ENCODE measurements around the gene GID4. TPM values are rescaled to one million over a fixed set of nuclear protein-coding genes. Genes with fewer than 3 reads are reported as not detected.

The GID4 gene
- total and polyA plus RNA-seq, 8 donors, result 2.7 to 9.6 (median 5.6) TPM

- Histone ChIP-seq H3K27me3 (no peaks in the 10 kb centered on the region), H3K27ac (no peak overlapping the region), H3K4me3 (no peak overlapping the region), H3K4me1 (no peaks in the 10 kb centered on the region), H3K9me3 (no peaks in the 10 kb centered on the region), H3K36me3 (no peaks in the 10 kb centered on the region)
- ATAC-seq (no peak), FAIRE-seq (no peak), DNase-seq (no peak)
- intact Hi-C loops (cut with DNase I), result no loop called here
- 81 to 89% methylated on average over 5 of the region's 5 CpGs for WGBS, 2 donors
- no peak for TF ChIP-seq CTCF (IDR thresholded peaks at IDR 0.05)
Observed at GRCh38 chr17:18008496-18009268, 30.5 kb upstream of the GID4 start.

GRCh38 chr17:18009609-18010420, 29.4 kb upstream of the GID4 start:
- H3K27me3 ChIP-seq, result no peaks in the 10 kb centered on the region
- FAIRE-seq (no peak), ATAC-seq (no peak), DNase-seq (no peak)
- H3K36me3 ChIP-seq, result no peaks in the 10 kb centered on the region
- no peaks in the 10 kb centered on the region for H3K4me1 ChIP-seq
- H3K9me3 ChIP-seq, result no peaks in the 10 kb centered on the region
- no peak overlapping the region for H3K4me3 ChIP-seq
- intact Hi-C loops (cut with DNase I), result no loop called here
- H3K27ac ChIP-seq, result no peak overlapping the region
- no peak for TF ChIP-seq CTCF (IDR thresholded peaks at IDR 0.05)
- WGBS, 2 donors, result 82 to 90% methylated on average over 8 of the region's 8 CpGs

- no peak for DNase-seq
- no peak for TF ChIP-seq CTCF (IDR thresholded peaks at IDR 0.05)
- no peak for FAIRE-seq
- Histone ChIP-seq H3K4me3 (no peak overlapping the region), H3K27ac (no peak overlapping the region), H3K36me3 (no peaks in the 10 kb centered on the region), H3K27me3 (no peaks in the 10 kb centered on the region), H3K9me3 (no peaks in the 10 kb centered on the region), H3K4me1 (no peaks in the 10 kb centered on the region)
- WGBS, 2 donors, result 94 to 97% methylated on average over 5 of the region's 5 CpGs
- intact Hi-C loops (cut with DNase I), result no loop called here
- no peak for ATAC-seq
Observed at GRCh38 chr17:18011286-18011685, 27.9 kb upstream of the GID4 start.

GRCh38 chr17:18014006-18014405, 25.2 kb upstream of the GID4 start:
- no peak for TF ChIP-seq CTCF (IDR thresholded peaks at IDR 0.05)
- intact Hi-C loops (cut with DNase I), result no loop called here
- H3K9me3 ChIP-seq, result no peaks in the 10 kb centered on the region

More at GRCh38 chr17:18014006-18014405, 25.2 kb upstream of the GID4 start:
- Histone ChIP-seq H3K36me3 (no peaks in the 10 kb centered on the region), H3K27ac (no peak overlapping the region), H3K4me3 (no peak overlapping the region), H3K4me1 (peaks cover 8 to 9% (median 8%) of the 10 kb centered on the region in 3 donors), H3K27me3 (no peaks in the 10 kb centered on the region)
- 94 to 96% methylated on average over 6 of the region's 6 CpGs for WGBS, 2 donors
- FAIRE-seq (no peak), DNase-seq (no peak), ATAC-seq (no peak)
